Activated T-helper 17 cell treated with anti-CD3 and anti-CD28 coated beads, Interleukin-2, amount 50 U/mL, for 72 hours (primary cell): Measurements from ENCODE around the gene ZNF292. TPM values are rescaled to one million over a fixed set of nuclear protein-coding genes. Genes with fewer than 3 reads are reported as not detected.
A peak's percentile ranks its signal among the peaks of the same experiment; 100 is the strongest.

Source experiments
- ATAC-seq: fragments of 150-1000 bp; cut with Tn5 transposase; replicated peaks from 2 replicates; pipeline ENCODE4 v1.10.0; 2021; ENCODE audit warnings: mild to moderate bottlenecking, moderate library complexity
- H3K27ac Mint-ChIP-seq: one replicate; pipeline ENCODE4 v1.8.0; 2022; ENCODE audit warnings: mixed read lengths
- H3K27me3 Mint-ChIP-seq: one replicate; pipeline ENCODE4 v1.8.0; 2022; ENCODE audit warnings: mixed read lengths
- H3K36me3 Mint-ChIP-seq: one replicate; pipeline ENCODE4 v1.8.0; 2022; ENCODE audit warnings: low read depth, mild to moderate bottlenecking, mixed read lengths
- H3K4me1 Mint-ChIP-seq: one replicate; pipeline ENCODE4 v1.8.0; 2022; ENCODE audit warnings: mixed read lengths
- H3K4me3 Mint-ChIP-seq: one replicate; pipeline ENCODE4 v1.8.0; 2022; ENCODE audit warnings: mild to moderate bottlenecking, mixed read lengths
- H3K9me3 Mint-ChIP-seq: one replicate; pipeline ENCODE4 v1.8.0; 2022; ENCODE audit warnings: mixed read lengths
- total RNA-seq, 2 donors: library from RNA; stranded (reverse); gene quantifications; one replicate each; pipeline ENCODE4 v1.2.3, GENCODE V29; 2022

The ZNF292 gene
- total RNA-seq, 2 donors from 2014 or later, result 77.2 to 209 TPM

- Mint-ChIP-seq H3K4me1 (peaks cover 12% of the 10 kb centered on the region), H3K4me3 (peak overlapping the region; percentile 31), H3K27me3 (no peaks in the 10 kb centered on the region), H3K36me3 (peaks cover 100% of the 10 kb centered on the region), H3K27ac (peak overlapping the region; percentile 70), H3K9me3 (no peaks in the 10 kb centered on the region)
- no peak for ATAC-seq
Observed at GRCh38 chr6:87251725-87252124, 96.4 kb downstream of the ZNF292 start.

- H3K27me3 Mint-ChIP-seq, result no peaks in the 10 kb centered on the region
- peaks cover 26% of the 10 kb centered on the region for H3K4me1 Mint-ChIP-seq
- H3K36me3 Mint-ChIP-seq, result peaks cover 96% of the 10 kb centered on the region
- H3K9me3 Mint-ChIP-seq, result peaks cover 17% of the 10 kb centered on the region
- no peak for ATAC-seq
- H3K4me3 Mint-ChIP-seq, result no peak overlapping the region
- H3K27ac Mint-ChIP-seq, result peak overlapping the region; percentile 8
Observed at GRCh38 chr6:87257046-87257445, 101.7 kb downstream of the ZNF292 start.

GRCh38 chr6:87257565-87257964 is 102.2 kb downstream of the ZNF292 start:
- Mint-ChIP-seq H3K27me3 (no peaks in the 10 kb centered on the region), H3K4me3 (no peak overlapping the region), H3K36me3 (peaks cover 95% of the 10 kb centered on the region), H3K9me3 (peaks cover 17% of the 10 kb centered on the region), H3K27ac (no peak overlapping the region), H3K4me1 (peaks cover 26% of the 10 kb centered on the region)
- ATAC-seq, result no peak

- Mint-ChIP-seq H3K27ac (no peak overlapping the region), H3K4me3 (no peak overlapping the region), H3K36me3 (peaks cover 94% of the 10 kb centered on the region), H3K27me3 (no peaks in the 10 kb centered on the region), H3K4me1 (peaks cover 26% of the 10 kb centered on the region), H3K9me3 (peaks cover 17% of the 10 kb centered on the region)
- no peak for ATAC-seq
Observed at GRCh38 chr6:87257975-87258374, 102.6 kb downstream of the ZNF292 start.

- peaks cover 26% of the 10 kb centered on the region for H3K4me1 Mint-ChIP-seq
- H3K27me3 Mint-ChIP-seq, result no peaks in the 10 kb centered on the region
- peak overlapping the region; percentile 76 for H3K27ac Mint-ChIP-seq
- peaks cover 83% of the 10 kb centered on the region for H3K36me3 Mint-ChIP-seq
- H3K9me3 Mint-ChIP-seq, result peaks cover 17% of the 10 kb centered on the region
- H3K4me3 Mint-ChIP-seq, result peak overlapping the region; percentile 8
- ATAC-seq, result no peak
Observed at GRCh38 chr6:87259791-87260190, 104.4 kb downstream of the ZNF292 start.

GRCh38 chr6:87261534-87261933 is 106.2 kb downstream of the ZNF292 start:
- H3K9me3 Mint-ChIP-seq, result peaks cover 17% of the 10 kb centered on the region
- no peak overlapping the region for H3K4me3 Mint-ChIP-seq
- H3K27ac Mint-ChIP-seq, result peak overlapping the region; percentile 76
- H3K27me3 Mint-ChIP-seq, result no peaks in the 10 kb centered on the region
- H3K4me1 Mint-ChIP-seq, result peaks cover 22% of the 10 kb centered on the region
- no peak for ATAC-seq
- H3K36me3 Mint-ChIP-seq, result peaks cover 76% of the 10 kb centered on the region

- H3K4me3 Mint-ChIP-seq, result no peak overlapping the region
- peaks cover 19% of the 10 kb centered on the region for H3K4me1 Mint-ChIP-seq
- H3K27ac Mint-ChIP-seq, result peak overlapping the region; percentile 63
- no peaks in the 10 kb centered on the region for H3K27me3 Mint-ChIP-seq
- H3K36me3 Mint-ChIP-seq, result peaks cover 59% of the 10 kb centered on the region
- peaks cover 13% of the 10 kb centered on the region for H3K9me3 Mint-ChIP-seq
- no peak for ATAC-seq
Observed at GRCh38 chr6:87264481-87264880, 109.1 kb downstream of the ZNF292 start.

- Mint-ChIP-seq H3K9me3 (no peaks in the 10 kb centered on the region), H3K36me3 (no peaks in the 10 kb centered on the region), H3K4me1 (peaks cover 13% of the 10 kb centered on the region), H3K27me3 (no peaks in the 10 kb centered on the region), H3K27ac (no peak overlapping the region), H3K4me3 (no peak overlapping the region)
- ATAC-seq, result no peak
Observed at GRCh38 chr6:87274660-87275274, 119.4 kb downstream of the ZNF292 start.

- Mint-ChIP-seq H3K4me1 (peaks cover 13% of the 10 kb centered on the region), H3K27me3 (no peaks in the 10 kb centered on the region), H3K4me3 (no peak overlapping the region), H3K9me3 (no peaks in the 10 kb centered on the region), H3K27ac (no peak overlapping the region), H3K36me3 (no peaks in the 10 kb centered on the region)
- ATAC-seq, result no peak
Observed at GRCh38 chr6:87276624-87277023, 121.3 kb downstream of the ZNF292 start.

GRCh38 chr6:87277123-87277522 is 121.8 kb downstream of the ZNF292 start:
- H3K27me3 Mint-ChIP-seq, result no peaks in the 10 kb centered on the region
- ATAC-seq, result peak; percentile 21
- H3K4me1 Mint-ChIP-seq, result peaks cover 13% of the 10 kb centered on the region
- H3K27ac Mint-ChIP-seq, result no peak overlapping the region
- H3K36me3 Mint-ChIP-seq, result no peaks in the 10 kb centered on the region
- H3K9me3 Mint-ChIP-seq, result no peaks in the 10 kb centered on the region
- no peak overlapping the region for H3K4me3 Mint-ChIP-seq

- Mint-ChIP-seq H3K36me3 (no peaks in the 10 kb centered on the region), H3K4me3 (peak overlapping the region; percentile 6)
- ATAC-seq, result peak; percentile 28
Observed at GRCh38 chr6:87279196-87279595, 123.8 kb downstream of the ZNF292 start.

GRCh38 chr6:87281426-87281825 is 126.1 kb downstream of the ZNF292 start:
- Mint-ChIP-seq H3K4me3 (no peak overlapping the region), H3K27ac (no peak overlapping the region), H3K9me3 (peaks cover 6% of the 10 kb centered on the region), H3K36me3 (no peaks in the 10 kb centered on the region), H3K27me3 (no peaks in the 10 kb centered on the region), H3K4me1 (peaks cover 8% of the 10 kb centered on the region)
- ATAC-seq, result no peak

More at GRCh38 chr6:87279196-87279595, 123.8 kb downstream of the ZNF292 start:
- peak overlapping the region; percentile 60 for H3K27ac Mint-ChIP-seq
- H3K27me3 Mint-ChIP-seq, result no peaks in the 10 kb centered on the region
- no peaks in the 10 kb centered on the region for H3K9me3 Mint-ChIP-seq
- peaks cover 8% of the 10 kb centered on the region for H3K4me1 Mint-ChIP-seq

- peaks cover 6% of the 10 kb centered on the region for H3K9me3 Mint-ChIP-seq
- H3K27me3 Mint-ChIP-seq, result no peaks in the 10 kb centered on the region
- no peak for ATAC-seq
- peaks cover 8% of the 10 kb centered on the region for H3K4me1 Mint-ChIP-seq
- no peaks in the 10 kb centered on the region for H3K36me3 Mint-ChIP-seq
- no peak overlapping the region for H3K27ac Mint-ChIP-seq
- H3K4me3 Mint-ChIP-seq, result no peak overlapping the region
Observed at GRCh38 chr6:87282743-87283142, 127.4 kb downstream of the ZNF292 start.

- no peaks in the 10 kb centered on the region for H3K36me3 Mint-ChIP-seq
- ATAC-seq, result no peak
- no peak overlapping the region for H3K27ac Mint-ChIP-seq
Observed at GRCh38 chr6:87283461-87283860, 128.1 kb downstream of the ZNF292 start.

GRCh38 chr6:87287251-87287650 is 131.9 kb downstream of the ZNF292 start:
- peaks cover 6% of the 10 kb centered on the region for H3K9me3 Mint-ChIP-seq
- no peaks in the 10 kb centered on the region for H3K4me1 Mint-ChIP-seq
- no peaks in the 10 kb centered on the region for H3K36me3 Mint-ChIP-seq
- H3K4me3 Mint-ChIP-seq, result no peak overlapping the region
- ATAC-seq, result no peak
- peaks cover 3% of the 10 kb centered on the region for H3K27me3 Mint-ChIP-seq
- H3K27ac Mint-ChIP-seq, result no peak overlapping the region

More at GRCh38 chr6:87283461-87283860, 128.1 kb downstream of the ZNF292 start:
- H3K4me1 Mint-ChIP-seq, result peaks cover 8% of the 10 kb centered on the region
- H3K27me3 Mint-ChIP-seq, result no peaks in the 10 kb centered on the region
- H3K4me3 Mint-ChIP-seq, result no peak overlapping the region
- H3K9me3 Mint-ChIP-seq, result peaks cover 6% of the 10 kb centered on the region
